ENCODE data around the gene RAI14. TPM values are rescaled to one million over a fixed set of nuclear protein-coding genes. Genes with fewer than 3 reads are reported as not detected.

The RAI14 gene
- total RNA-seq, 1 donor from 2014 or later = 30.7 TPM

DNA sequence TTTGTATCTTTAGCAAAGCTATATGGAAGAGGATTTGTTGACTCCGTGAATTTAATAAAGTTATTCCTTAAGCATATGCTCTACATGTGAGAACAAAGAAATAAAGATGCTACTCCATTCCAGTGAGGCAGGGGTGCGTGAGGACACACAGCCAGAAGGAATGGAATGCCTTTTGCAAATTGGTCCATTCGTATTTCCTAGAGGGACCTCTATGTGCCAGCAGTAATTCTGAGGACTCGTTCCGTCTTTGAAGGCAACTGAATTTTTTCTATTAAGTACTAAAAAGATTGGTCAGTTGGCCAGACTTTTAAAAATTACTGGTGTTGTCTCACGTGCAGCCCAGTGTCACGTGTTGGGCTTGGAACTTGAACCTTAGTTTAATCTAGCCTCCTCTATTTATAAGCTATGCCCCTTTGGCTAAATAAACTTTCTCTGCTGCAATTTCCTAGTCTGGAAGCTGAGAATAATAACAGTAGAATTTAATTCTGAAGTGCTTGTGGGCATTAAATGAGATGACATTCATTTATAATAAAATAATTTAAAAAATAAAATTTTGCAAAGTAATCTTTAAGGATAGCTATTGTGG lies 13.9 kb downstream of the RAI14 start:
- H3K4me3 ChIP-seq = no peak overlapping the region
- H3K4me1 ChIP-seq = peaks cover 24% of the 10 kb centered on the region
- no peaks in the 10 kb centered on the region for H3K36me3 ChIP-seq
- H3K27me3 ChIP-seq = no peaks in the 10 kb centered on the region
- no peaks in the 10 kb centered on the region for H3K9me3 ChIP-seq
- intact Hi-C loops (cut with DNase I) = no loop called here
- DNase-seq (ENCODE audit: extremely low spot score in 2 of 2) = no peak
- H3K27ac ChIP-seq = no peak overlapping the region
- no peak for TF ChIP-seq POLR2A (IDR thresholded peaks at IDR 0.05)
- TF ChIP-seq POLR2AphosphoS5 (IDR thresholded peaks at IDR 0.05; ENCODE audit: insufficient read depth in 1 of 2, low read depth in 1 of 2) = no peak
- TF ChIP-seq, protein P1, sequence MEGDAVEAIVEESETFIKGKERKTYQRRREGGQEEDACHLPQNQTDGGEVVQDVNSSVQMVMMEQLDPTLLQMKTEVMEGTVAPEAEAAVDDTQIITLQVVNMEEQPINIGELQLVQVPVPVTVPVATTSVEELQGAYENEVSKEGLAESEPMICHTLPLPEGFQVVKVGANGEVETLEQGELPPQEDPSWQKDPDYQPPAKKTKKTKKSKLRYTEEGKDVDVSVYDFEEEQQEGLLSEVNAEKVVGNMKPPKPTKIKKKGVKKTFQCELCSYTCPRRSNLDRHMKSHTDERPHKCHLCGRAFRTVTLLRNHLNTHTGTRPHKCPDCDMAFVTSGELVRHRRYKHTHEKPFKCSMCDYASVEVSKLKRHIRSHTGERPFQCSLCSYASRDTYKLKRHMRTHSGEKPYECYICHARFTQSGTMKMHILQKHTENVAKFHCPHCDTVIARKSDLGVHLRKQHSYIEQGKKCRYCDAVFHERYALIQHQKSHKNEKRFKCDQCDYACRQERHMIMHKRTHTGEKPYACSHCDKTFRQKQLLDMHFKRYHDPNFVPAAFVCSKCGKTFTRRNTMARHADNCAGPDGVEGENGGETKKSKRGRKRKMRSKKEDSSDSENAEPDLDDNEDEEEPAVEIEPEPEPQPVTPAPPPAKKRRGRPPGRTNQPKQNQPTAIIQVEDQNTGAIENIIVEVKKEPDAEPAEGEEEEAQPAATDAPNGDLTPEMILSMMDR (IDR thresholded peaks at IDR 0.05) = no peak

DNA sequence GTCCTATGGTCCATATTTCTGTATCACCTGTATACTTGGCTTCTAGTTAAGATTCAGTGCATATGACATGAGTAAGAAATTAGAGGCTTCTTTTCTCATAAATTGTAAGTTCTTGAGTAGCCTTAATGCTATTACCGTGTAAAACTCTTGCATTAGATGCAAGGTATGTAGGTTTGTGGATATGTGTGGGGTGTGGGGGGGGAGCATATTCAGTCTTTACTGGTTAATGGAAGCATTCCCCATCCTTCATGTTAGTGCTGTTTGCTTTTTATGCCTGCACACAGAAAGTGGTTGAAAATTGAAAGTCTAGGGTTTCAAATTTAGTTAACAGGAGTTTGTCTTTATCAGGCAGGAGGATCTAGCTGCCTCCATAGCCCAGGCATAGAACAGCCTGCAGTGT lies 16.1 kb downstream of the RAI14 start:
- Histone ChIP-seq H3K27me3 (no peaks in the 10 kb centered on the region), H3K36me3 (no peaks in the 10 kb centered on the region), H3K27ac (no peak overlapping the region), H3K4me3 (no peak overlapping the region), H3K4me1 (peaks cover 32% of the 10 kb centered on the region), H3K9me3 (no peaks in the 10 kb centered on the region)
- intact Hi-C loops (cut with DNase I) = no loop called here
- no peak for DNase-seq (ENCODE audit: extremely low spot score in 2 of 2)
- TF ChIP-seq, protein P1 (IDR thresholded peaks at IDR 0.05) = no peak
- TF ChIP-seq POLR2A (IDR thresholded peaks at IDR 0.05) = no peak

DNA sequence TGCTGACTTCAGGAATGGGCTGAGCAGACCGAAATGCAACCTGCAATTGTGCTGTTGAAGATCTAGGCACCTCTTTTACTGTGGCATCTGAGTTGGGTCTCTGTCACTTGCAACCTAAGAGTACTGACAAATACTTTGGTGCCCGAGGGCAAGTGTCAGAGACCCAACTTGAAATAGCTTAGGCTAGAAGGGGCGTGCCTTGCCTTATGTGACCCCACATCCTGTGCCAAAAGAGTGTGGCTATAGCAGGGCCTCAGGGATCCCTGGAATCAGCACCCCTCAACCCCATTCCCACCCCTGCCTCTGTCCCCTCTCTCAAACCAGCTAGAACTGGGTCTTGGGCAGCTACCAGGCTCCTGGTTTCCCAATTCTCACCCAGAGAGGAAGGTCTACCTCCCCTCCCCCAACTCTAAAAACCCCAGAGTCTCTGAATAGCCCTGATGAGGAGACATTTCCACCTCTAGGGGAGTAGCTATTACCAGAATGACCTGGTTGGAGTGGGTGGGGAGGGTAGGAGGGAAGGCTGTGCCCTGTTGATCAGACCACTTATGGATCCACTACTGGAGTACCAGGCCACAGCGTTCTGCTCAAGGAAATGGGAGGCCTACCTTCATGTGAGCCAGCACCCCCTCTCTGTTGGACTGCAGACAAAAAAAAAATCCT lies 17.5 kb downstream of the RAI14 start:
- intact Hi-C loops (cut with DNase I) = no loop called here
- H3K4me1 ChIP-seq = peaks cover 32% of the 10 kb centered on the region
- peak overlapping the region; percentile 53 for H3K27ac ChIP-seq
- H3K36me3 ChIP-seq = no peaks in the 10 kb centered on the region
- no peaks in the 10 kb centered on the region for H3K9me3 ChIP-seq
- no peak for TF ChIP-seq POLR2A (IDR thresholded peaks at IDR 0.05)
- TF ChIP-seq, protein P1 (IDR thresholded peaks at IDR 0.05) = no peak
- no peak for TF ChIP-seq POLR2AphosphoS5 (IDR thresholded peaks at IDR 0.05; ENCODE audit: insufficient read depth in 1 of 2, low read depth in 1 of 2)
- H3K4me3 ChIP-seq = no peak overlapping the region
- no peak for DNase-seq (ENCODE audit: extremely low spot score in 2 of 2)
- H3K27me3 ChIP-seq = no peaks in the 10 kb centered on the region

DNA sequence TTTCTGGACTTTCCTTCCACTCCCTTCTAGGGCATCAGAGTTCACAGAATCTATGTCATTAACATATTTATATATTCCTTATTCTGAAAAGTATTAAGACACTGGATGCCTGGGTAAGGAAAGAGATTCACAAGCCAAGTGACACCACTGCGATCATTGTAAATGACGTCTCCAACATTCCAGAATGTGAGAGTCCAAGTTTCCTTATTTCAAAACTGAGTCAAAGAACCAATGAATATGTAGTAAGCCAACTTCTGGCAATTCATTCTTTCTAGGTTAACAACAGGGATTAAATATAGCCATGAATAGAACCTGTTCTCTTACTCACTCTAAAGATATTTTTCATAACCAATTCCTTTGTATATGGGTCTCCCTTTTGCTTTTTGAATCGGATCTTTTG lies 18.1 kb downstream of the RAI14 start:
- TF ChIP-seq POLR2AphosphoS5 (IDR thresholded peaks at IDR 0.05; ENCODE audit: insufficient read depth in 1 of 2, low read depth in 1 of 2) = peak in 1 of 2 donors; percentile 83
- TF ChIP-seq POLR2A (IDR thresholded peaks at IDR 0.05) = no peak
- TF ChIP-seq, protein P1 (IDR thresholded peaks at IDR 0.05) = no peak
- intact Hi-C loops (cut with DNase I) = no loop called here
- peak overlapping the region; percentile 53 for H3K27ac ChIP-seq
- no peaks in the 10 kb centered on the region for H3K36me3 ChIP-seq
- peaks cover 31% of the 10 kb centered on the region for H3K4me1 ChIP-seq
- no peak for DNase-seq (ENCODE audit: extremely low spot score in 2 of 2)
- H3K4me3 ChIP-seq = no peak overlapping the region
- no peaks in the 10 kb centered on the region for H3K27me3 ChIP-seq
- no peaks in the 10 kb centered on the region for H3K9me3 ChIP-seq

DNA sequence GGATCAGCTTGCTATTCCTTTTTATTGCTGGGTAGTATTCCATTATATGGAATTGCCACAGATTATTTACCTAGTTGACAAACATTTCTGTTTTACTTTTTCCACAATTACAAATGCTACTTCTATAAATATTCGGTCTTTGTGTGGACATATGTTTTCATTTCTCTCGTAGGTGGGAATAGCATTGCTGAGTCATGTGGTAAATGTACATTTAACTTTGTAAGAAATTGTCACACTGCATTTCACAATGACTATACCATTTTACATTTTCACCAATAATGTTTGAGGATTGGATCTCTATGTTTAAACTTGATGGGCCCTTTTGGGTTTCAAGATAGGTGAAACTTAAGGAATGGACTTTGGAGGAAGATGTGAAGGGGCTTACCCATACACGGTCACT lies 19.7 kb downstream of the RAI14 start:
- DNase-seq (ENCODE audit: extremely low spot score in 2 of 2) = no peak
- no peaks in the 10 kb centered on the region for H3K27me3 ChIP-seq
- H3K4me3 ChIP-seq = no peak overlapping the region
- no peaks in the 10 kb centered on the region for H3K36me3 ChIP-seq
- no peaks in the 10 kb centered on the region for H3K9me3 ChIP-seq
- intact Hi-C loops (cut with DNase I) = no loop called here
- H3K4me1 ChIP-seq = peaks cover 27% of the 10 kb centered on the region
- no peak for TF ChIP-seq POLR2AphosphoS5 (IDR thresholded peaks at IDR 0.05; ENCODE audit: insufficient read depth in 1 of 2, low read depth in 1 of 2)
- H3K27ac ChIP-seq = no peak overlapping the region

All from vagina (tissue), 2 donors.